WTC11 (cell line): ENCODE data around the gene MAP7. TPM values are rescaled to one million over a fixed set of nuclear protein-coding genes. Genes with fewer than 3 reads are reported as not detected.

Experiments
- ATAC-seq: fragments of 200-7000 bp; cut with Tn5 transposase; 2 replicates; pipeline ENCODE4 v1.10.0; 2021; ENCODE audit warnings: mild to moderate bottlenecking, moderate library complexity
- CTCF ChIA-PET: fragments of 300-600 bp; sonication (Branson Sonifier 250); formaldehyde crosslinking; loops from one replicate; lab custom pipeline; 2021; ENCODE audit warnings: antibody characterized with exemption; lab: Charles Lee
- POLR2A ChIA-PET: fragments of 350-600 bp; sonication (Branson Sonifier 250); formaldehyde crosslinking; loops from one replicate; lab custom pipeline; 2021; ENCODE audit warnings: antibody characterized with exemption; lab: Charles Lee
- DNase-seq: peaks from one replicate; pipeline ENCODE4 v3.0.0; 2021; ENCODE audit warnings: low spot score
- H3K27ac Mint-ChIP-seq: 2 replicates; pipeline ENCODE4 v1.8.0; 2021; ENCODE audit warnings: mixed read lengths
- H3K27me3 Mint-ChIP-seq: 2 replicates; pipeline ENCODE4 v1.8.0; 2021; ENCODE audit warnings: low read depth, mild to moderate bottlenecking, moderate library complexity, mixed read lengths
- H3K36me3 Mint-ChIP-seq: 2 replicates; pipeline ENCODE4 v1.8.0; 2021; ENCODE audit warnings: mixed read lengths
- H3K4me1 Mint-ChIP-seq: 2 replicates; pipeline ENCODE4 v1.8.0; 2022; ENCODE audit warnings: mixed read lengths
- H3K4me3 Mint-ChIP-seq: 2 replicates; pipeline ENCODE4 v1.8.0; 2021; ENCODE audit warnings: mild to moderate bottlenecking, moderate library complexity, mixed read lengths
- H3K9me3 Mint-ChIP-seq: 2 replicates; pipeline ENCODE4 v1.8.0; 2021; ENCODE audit warnings: mixed read lengths
- CREM ChIP-seq: sonication (generic); formaldehyde crosslinking; IDR thresholded peaks from 2 replicates; pipeline ENCODE4 v1.8.1; 2022; ENCODE audit warnings: mild to moderate bottlenecking, missing genetic modification reagents, moderate library complexity
- E2F1 ChIP-seq: sonication (generic); formaldehyde crosslinking; IDR thresholded peaks from 2 replicates; pipeline ENCODE4 v1.8.0; 2022; ENCODE audit warnings: mild to moderate bottlenecking, missing genetic modification reagents
- ELF4 ChIP-seq: sonication (generic); formaldehyde crosslinking; IDR thresholded peaks from 2 replicates; pipeline ENCODE4 v1.8.1; 2022; ENCODE audit warnings: low read depth, mild to moderate bottlenecking, moderate library complexity, missing genetic modification reagents
- EMX1 ChIP-seq: fragments of 250-450 bp; sonication (Bioruptor Pico); IDR thresholded peaks from 2 replicates; pipeline ENCODE4 v1.8.0; 2021; ENCODE audit warnings: mild to moderate bottlenecking
- FOXP4 ChIP-seq: sonication (generic); formaldehyde crosslinking; IDR thresholded peaks from 2 replicates; pipeline ENCODE4 v1.8.0; 2022; ENCODE audit warnings: mild to moderate bottlenecking, missing genetic modification reagents
- GABPB1 ChIP-seq: sonication (generic); formaldehyde crosslinking; IDR thresholded peaks from 2 replicates; pipeline ENCODE4 v1.8.1; 2023; ENCODE audit warnings: mild to moderate bottlenecking, missing genetic modification reagents
- GTF2I ChIP-seq: fragments of 250-450 bp; sonication (Bioruptor Pico); conservative IDR thresholded peaks from 2 replicates; pipeline ENCODE4 v1.4.0; 2021; ENCODE audit warnings: mild to moderate bottlenecking
- NFATC4 ChIP-seq: fragments of 250-450 bp; sonication (Bioruptor Pico); IDR thresholded peaks from 2 replicates; pipeline ENCODE4 v1.9.0; 2021; ENCODE audit warnings: mild to moderate bottlenecking
- NFYB ChIP-seq: sonication (generic); formaldehyde crosslinking; conservative IDR thresholded peaks from 2 replicates; pipeline ENCODE4 v1.8.0; 2022; ENCODE audit warnings: low read depth, missing genetic modification reagents
- PRDM15 ChIP-seq: sonication (generic); formaldehyde crosslinking; IDR thresholded peaks from 2 replicates; pipeline ENCODE4 v1.8.0; 2022; ENCODE audit warnings: missing genetic modification reagents
- PREB ChIP-seq: sonication (generic); formaldehyde crosslinking; IDR thresholded peaks from 2 replicates; pipeline ENCODE4 v1.8.1; 2022; ENCODE audit warnings: mild to moderate bottlenecking, missing genetic modification reagents, moderate library complexity, borderline replicate concordance
- TP53 ChIP-seq: sonication (generic); formaldehyde crosslinking; IDR thresholded peaks from 2 replicates; pipeline ENCODE4 v1.8.1; 2023; ENCODE audit warnings: mild to moderate bottlenecking, missing genetic modification reagents
- ZMAT4 ChIP-seq: fragments of 250-450 bp; sonication (Bioruptor Pico); IDR thresholded peaks from 2 replicates; pipeline ENCODE4 v1.9.0; 2021; ENCODE audit warnings: mild to moderate bottlenecking
- ZNF416 ChIP-seq: fragments of 250-450 bp; sonication (Bioruptor Pico); IDR thresholded peaks from 2 replicates; pipeline ENCODE4 v1.9.0; 2021; ENCODE audit warnings: mild to moderate bottlenecking, inconsistent platforms
- ZNF532 ChIP-seq: fragments of 250-450 bp; sonication (Bioruptor Pico); IDR thresholded peaks from 2 replicates; pipeline ENCODE4 v1.9.0; 2021; ENCODE audit warnings: mild to moderate bottlenecking, borderline replicate concordance
- ZSCAN18 ChIP-seq: fragments of 250-450 bp; sonication (Bioruptor Pico); IDR thresholded peaks from 2 replicates; pipeline ENCODE4 v2.1.2; 2022; ENCODE audit warnings: mild to moderate bottlenecking, moderate library complexity
- total RNA-seq: library from RNA; stranded (reverse); gene quantifications from 3 replicates; pipeline ENCODE4 v1.2.3, GENCODE V29; 2021

MAP7 gene
- total RNA-seq, 1 experiment from 2014 or later = 56.6 TPM

GRCh38 chr6:136567688-136568087, 17.5 kb upstream of the MAP7 start (continued):
- TF ChIP-seq CREM (CRISPR knock-in tag) = no peak
- no peak for TF ChIP-seq E2F1
- no peak for TF ChIP-seq GTF2I (CRISPR knock-in tag)

- Mint-ChIP-seq H3K27me3 (no peaks in the 10 kb centered on the region), H3K9me3 (peaks cover 27% of the 10 kb centered on the region), H3K27ac (no peak overlapping the region), H3K36me3 (peaks cover 26% of the 10 kb centered on the region), H3K4me1 (peaks cover 3% of the 10 kb centered on the region; the same call in 1 of the 2 replicates), H3K4me3 (no peak overlapping the region)
- DNase-seq = no peak
- ChIA-PET CTCF (interaction anchor here (2.0 kb wide), 1 partner anchor 17 kb away, joined by 14 read pairs; the partner anchor contains the start of gene MAP7), POLR2A (no interaction called here)
- TF ChIP-seq PREB (CRISPR knock-in tag) (no peak), ELF4 (no peak)
- no peak for ATAC-seq
Observed at GRCh38 chr6:136566851-136567250, 16.6 kb upstream of the MAP7 start.

- no peak for TF ChIP-seq FOXP4 (CRISPR knock-in tag)
- TF ChIP-seq ZSCAN18 (CRISPR knock-in tag) = no peak
- CTCF ChIA-PET = interaction anchor here (2.0 kb wide), 1 partner anchor 16 kb away, joined by 14 read pairs; the partner anchor contains the start of gene MAP7
Observed at GRCh38 chr6:136566007-136566487, 15.8 kb upstream of the MAP7 start.

GRCh38 chr6:136564180-136564579, 14.0 kb upstream of the MAP7 start:
- ATAC-seq (no peak), DNase-seq (no peak)
- no peak overlapping the region for H3K4me3 Mint-ChIP-seq
- no peaks in the 10 kb centered on the region for H3K27me3 Mint-ChIP-seq
- H3K4me1 Mint-ChIP-seq = no peaks in the 10 kb centered on the region; the same call in 1 of the 2 replicates
- H3K9me3 Mint-ChIP-seq = peaks cover under 1% of the 10 kb centered on the region
- no peak overlapping the region for H3K27ac Mint-ChIP-seq
- ChIA-PET CTCF (interaction anchor here (1.3 kb wide), 1 partner anchor 80 kb away, joined by 5 read pairs; no protein-coding TSS in a partner anchor), POLR2A (no interaction called here)
- H3K36me3 Mint-ChIP-seq = no peaks in the 10 kb centered on the region; the same call in 1 of the 2 replicates
- TF ChIP-seq GABPB1 (CRISPR knock-in tag) (no peak), NFATC4 (CRISPR knock-in tag) (no peak), TP53 (no peak), ZNF416 (CRISPR knock-in tag) (no peak), ZNF532 (CRISPR knock-in tag) (no peak), ZMAT4 (no peak), NFYB (CRISPR knock-in tag) (no peak), EMX1 (CRISPR knock-in tag) (no peak), PRDM15 (no peak)

More at GRCh38 chr6:136566007-136566487, 15.8 kb upstream of the MAP7 start:
- no peak overlapping the region for H3K27ac Mint-ChIP-seq
- H3K4me3 Mint-ChIP-seq = no peak overlapping the region
- peaks cover 19% of the 10 kb centered on the region for H3K9me3 Mint-ChIP-seq
- ATAC-seq (no peak), DNase-seq (no peak)
- peaks cover 3% of the 10 kb centered on the region; the same call in 1 of the 2 replicates for H3K4me1 Mint-ChIP-seq
- peaks cover 18% of the 10 kb centered on the region for H3K36me3 Mint-ChIP-seq
- no peaks in the 10 kb centered on the region for H3K27me3 Mint-ChIP-seq
- POLR2A ChIA-PET = no interaction called here
